Esophagus squamous epithelium (tissue), 5 donors: ENCODE measurements around the gene SLC26A11. TPM values are rescaled to one million over a fixed set of nuclear protein-coding genes. Genes with fewer than 3 reads are reported as not detected.

ENCODE experiments used
- DNase-seq: peaks from one replicate; lab custom pipeline; 2025; lab: John Stamatoyannopoulos, UW
- H3K27ac ChIP-seq, 4 donors: fragments of 200-600 bp; sonication (generic); one replicate each; pipeline ENCODE4 v1.5.1; 2016 to 2019; ENCODE audit warnings: mild to moderate bottlenecking in 1 of 4
- H3K27me3 ChIP-seq, 4 donors: fragments of 200-600 bp; sonication (generic); 1 replicate in 3 of 4; 2 replicates in 1 of 4; pipeline versions ENCODE4 v1.5.1 to v1.6.0; 2017 to 2021; ENCODE audit warnings: antibody characterized with exemption in 1 of 4
- H3K36me3 ChIP-seq, 3 donors: fragments of 200-600 bp; sonication (generic); one replicate each; pipeline ENCODE4 v1.5.1; 2016 to 2019
- H3K4me1 ChIP-seq, 3 donors: fragments of 200-600 bp; sonication (generic); one replicate each; pipeline ENCODE4 v1.5.1; 2017 to 2019
- H3K4me3 ChIP-seq, 4 donors: fragments of 200-600 bp; sonication (generic); 1 replicate in 3 of 4; 2 replicates in 1 of 4; pipeline ENCODE4 v1.5.1; 2016 to 2019; ENCODE audit warnings: mild to moderate bottlenecking in 2 of 4, moderate library complexity in 1 of 4
- H3K9me3 ChIP-seq, 3 donors: fragments of 200-600 bp; sonication (generic); one replicate each; pipeline ENCODE4 v1.5.1; 2016 to 2019
- CTCF ChIP-seq, 6 experiments: fragments of 450-650 bp in 4 of 6; fragments of 200-600 bp in 2 of 6; sonication (generic) in 2 of 6; IDR thresholded peaks; one replicate each; pipeline ENCODE4 v1.5.1; 2016 to 2019; ENCODE audit warnings: antibody characterized with exemption in 6 of 6, mild to moderate bottlenecking in 4 of 6, moderate library complexity in 4 of 6
- POLR2A ChIP-seq, 4 donors: fragments of 450-650 bp; IDR thresholded peaks; one replicate each; pipeline ENCODE4 v1.6.1; 2017; ENCODE audit warnings: antibody characterized with exemption in 4 of 4, mild to moderate bottlenecking in 4 of 4, moderate library complexity in 3 of 4
- WGBS, 2 donors: methylation state at CpG; one replicate each; pipeline ENCODE4 v1.1.5; 2018; 5-methylcytosine and 5-hydroxymethylcytosine counted together
- intact Hi-C: fragments of 100-400 bp; cut with DNase I; formaldehyde crosslinking; loops from one replicate; pipeline ENCODE4 v1.15.0; 2022
- total RNA-seq, 4 donors: library from RNA; depleted of rRNA; stranded (reverse); fragments of >200 nt; gene quantifications; one replicate each; pipeline ENCODE4 v1.1.0, GENCODE V29; 2016
- donor health status: DM: yes; HTN: yes; CAD: no.

The SLC26A11 gene
- total RNA-seq, 4 donors from 2014 or later: 5.7 to 11.4 (median 7.6) TPM

- no peak for DNase-seq
- H3K9me3 ChIP-seq: no peaks in the 10 kb centered on the region
- intact Hi-C loops: no loop called here
- peaks cover 0 to 55% (median 0%) of the 10 kb centered on the region in 3 donors for H3K36me3 ChIP-seq
- no peak overlapping the region for H3K27ac ChIP-seq
- 95% methylated on average over 2 to 12 of the region's 13 CpGs for WGBS, 2 donors
- no peak overlapping the region for H3K4me3 ChIP-seq
- no peak for TF ChIP-seq CTCF (IDR thresholded peaks at IDR 0.05)
- TF ChIP-seq POLR2A (IDR thresholded peaks at IDR 0.05): no peak
- H3K27me3 ChIP-seq: no peaks in the 10 kb centered on the region
- H3K4me1 ChIP-seq: peaks cover 10 to 51% (median 26%) of the 10 kb centered on the region in 3 donors
These were observed 2.4 kb upstream of the SLC26A11 start for GRCh38 chr17:80217703-80218362.

- WGBS, 2 donors: 91% methylated on average over 4 of the region's 7 CpGs; no CpG with 5 or more reads in 1 of the 2 donors
- no peak for TF ChIP-seq CTCF (IDR thresholded peaks at IDR 0.05)
- TF ChIP-seq POLR2A (IDR thresholded peaks at IDR 0.05): no peak
- intact Hi-C loops: no loop called here
- H3K4me3 ChIP-seq: no peak overlapping the region
- no peaks in the 10 kb centered on the region for H3K27me3 ChIP-seq
- peaks cover 0 to 53% (median 0%) of the 10 kb centered on the region in 3 donors for H3K36me3 ChIP-seq
- no peaks in the 10 kb centered on the region for H3K9me3 ChIP-seq
- H3K27ac ChIP-seq: no peak overlapping the region
- DNase-seq: no peak
- peaks cover 10 to 53% (median 26%) of the 10 kb centered on the region in 3 donors for H3K4me1 ChIP-seq
These were observed 1.8 kb upstream of the SLC26A11 start for GRCh38 chr17:80218391-80218790.

GRCh38 chr17:80219013-80219762, 1.0 kb upstream of the SLC26A11 start:
- H3K4me3 ChIP-seq: peak overlapping the region; percentile 77 to 99 (median 90)
- peak in 1 of 4 donors; percentile 19 for TF ChIP-seq POLR2A (IDR thresholded peaks at IDR 0.05)
- no peak for TF ChIP-seq CTCF (IDR thresholded peaks at IDR 0.05)

GRCh38 chr17:80219763-80220053, 519 bp upstream of the SLC26A11 start:
- TF ChIP-seq POLR2A (IDR thresholded peaks at IDR 0.05): no peak
- no peak for TF ChIP-seq CTCF (IDR thresholded peaks at IDR 0.05)
- H3K4me1 ChIP-seq: peaks cover 10 to 54% (median 26%) of the 10 kb centered on the region in 3 donors
- H3K27ac ChIP-seq: peak overlapping the region; percentile 81 to 91 (median 86)
- H3K36me3 ChIP-seq: peaks cover 0 to 41% (median 0%) of the 10 kb centered on the region in 3 donors
- no peaks in the 10 kb centered on the region for H3K27me3 ChIP-seq
- intact Hi-C loops: no loop called here
- no peak for DNase-seq
- H3K9me3 ChIP-seq: no peaks in the 10 kb centered on the region
- WGBS, 2 donors: 0% methylated on average over 2 to 5 of the region's 5 CpGs
- H3K4me3 ChIP-seq: peak overlapping the region; percentile 77 to 99 (median 90)

More at GRCh38 chr17:80219013-80219762, 1.0 kb upstream of the SLC26A11 start:
- DNase-seq: peak; percentile 27
- WGBS, 2 donors: 43 to 45% methylated on average over 9 to 11 of the region's 15 CpGs
- Histone ChIP-seq H3K9me3 (no peaks in the 10 kb centered on the region), H3K36me3 (peaks cover 0 to 46% (median 0%) of the 10 kb centered on the region in 3 donors), H3K27me3 (no peaks in the 10 kb centered on the region), H3K4me1 (peaks cover 10 to 54% (median 26%) of the 10 kb centered on the region in 3 donors), H3K27ac (peak overlapping the region; percentile 81 to 91 (median 86))
- intact Hi-C loops: no loop called here

GRCh38 chr17:80220736-80221215, 549 bp downstream of the SLC26A11 start:
- DNase-seq: no peak
- peak overlapping the region; percentile 77 to 99 (median 90) for H3K4me3 ChIP-seq
- H3K27ac ChIP-seq: peak overlapping the region; percentile 81 to 91 (median 86)
- peaks cover 0 to 35% (median 0%) of the 10 kb centered on the region in 3 donors for H3K36me3 ChIP-seq
- no peaks in the 10 kb centered on the region for H3K9me3 ChIP-seq
- 1% methylated on average over 15 of the region's 41 CpGs; no CpG with 5 or more reads in 1 of the 2 donors for WGBS, 2 donors
- no peaks in the 10 kb centered on the region for H3K27me3 ChIP-seq
- no peak for TF ChIP-seq CTCF (IDR thresholded peaks at IDR 0.05)
- intact Hi-C loops: no loop called here
- peaks cover 10 to 54% (median 26%) of the 10 kb centered on the region in 3 donors for H3K4me1 ChIP-seq
